Fibroblast of pulmonary artery (primary cell): Measurements from ENCODE around the gene BCO1.

Source experiments
- DNase-seq: peaks from one replicate; pipeline ENCODE4 v3.0.0-alpha.2; 2010; ENCODE audit warnings: low read depth
- H3K4me3 ChIP-seq: replicated peaks from 2 replicates; pipeline ENCODE4 v1.5.1; 2011; ENCODE audit warnings: low read depth, mild to moderate bottlenecking, control low read depth, low read length, moderate library complexity
- CTCF ChIP-seq: IDR thresholded peaks from 2 replicates; pipeline ENCODE4 v1.5.1; 2011; ENCODE audit warnings: mild to moderate bottlenecking, control low read depth, low read length, inconsistent platforms; ENCODE audit errors: missing control alignments

Gene BCO1

GRCh38 chr16:81293909-81294802 is 55.7 kb downstream of the BCO1 start:
- H3K4me3 ChIP-seq: no peak overlapping the region
- DNase-seq: peak; percentile 33
- no peak for TF ChIP-seq CTCF

GRCh38 chr16:81296631-81297030 is 58.1 kb downstream of the BCO1 start:
- no peak for DNase-seq
- TF ChIP-seq CTCF: no peak
- H3K4me3 ChIP-seq: no peak overlapping the region

GRCh38 chr16:81307770-81308169 is 69.3 kb downstream of the BCO1 start:
- no peak for TF ChIP-seq CTCF
- no peak overlapping the region for H3K4me3 ChIP-seq
- DNase-seq: no peak

GRCh38 chr16:81310045-81310644 is 71.7 kb downstream of the BCO1 start:
- TF ChIP-seq CTCF: no peak
- no peak overlapping the region for H3K4me3 ChIP-seq
- DNase-seq: no peak

GRCh38 chr16:81311762-81312161 is 73.3 kb downstream of the BCO1 start:
- H3K4me3 ChIP-seq: no peak overlapping the region
- no peak for DNase-seq
- TF ChIP-seq CTCF: no peak

- TF ChIP-seq CTCF: no peak
- DNase-seq: peak; percentile 14
These were observed 75.5 kb downstream of the BCO1 start for GRCh38 chr16:81313701-81314602.

More at GRCh38 chr16:81313701-81314602, 75.5 kb downstream of the BCO1 start:
- H3K4me3 ChIP-seq: peak overlapping the region; percentile 97
